Activated CD4-positive, alpha-beta memory T cell treated with anti-CD3 and anti-CD28 coated beads, Interleukin-2, amount 10 ng/mL, durations not matched to agents 7 days and 5 days (primary cell): Measurements from ENCODE around the gene CNTNAP4. TPM values are rescaled to one million over a fixed set of nuclear protein-coding genes. Genes with fewer than 3 reads are reported as not detected.

Experiments used
- CTCF ChIA-PET: fragments of 350-600 bp; sonication (Branson Sonifier 250); formaldehyde crosslinking; loops from one replicate; lab custom pipeline; 2021; ENCODE audit warnings: antibody characterized with exemption, inconsistent platforms; lab: Charles Lee
- POLR2A ChIA-PET: fragments of 350-600 bp; sonication (Branson Sonifier 250); formaldehyde crosslinking; loops from one replicate; lab custom pipeline; 2021; ENCODE audit warnings: antibody characterized with exemption; lab: Charles Lee
- DNase-seq: peaks from one replicate; pipeline ENCODE4 v3.0.0-alpha.2; 2020
- H3K27ac Mint-ChIP-seq: one replicate; pipeline ENCODE4 v1.8.0; 2021; ENCODE audit warnings: mild to moderate bottlenecking, mixed read lengths
- H3K27me3 Mint-ChIP-seq: one replicate; pipeline ENCODE4 v1.8.0; 2021; ENCODE audit warnings: mixed read lengths
- H3K36me3 Mint-ChIP-seq: one replicate; pipeline ENCODE4 v1.8.0; 2021; ENCODE audit warnings: low read depth, mixed read lengths
- H3K4me1 Mint-ChIP-seq: one replicate; pipeline ENCODE4 v1.8.0; 2021; ENCODE audit warnings: mixed read lengths
- H3K4me3 Mint-ChIP-seq: one replicate; pipeline ENCODE4 v1.8.0; 2021; ENCODE audit warnings: mild to moderate bottlenecking, mixed read lengths
- H3K9me3 Mint-ChIP-seq: one replicate; pipeline ENCODE4 v1.8.0; 2021; ENCODE audit warnings: mixed read lengths
- total RNA-seq, 2 experiments: library from RNA; stranded (reverse); gene quantifications; one replicate each; pipeline ENCODE4 v1.2.3, GENCODE V29; 2021

CNTNAP4 gene
- total RNA-seq, 2 experiments from 2014 or later: not detected

DNA sequence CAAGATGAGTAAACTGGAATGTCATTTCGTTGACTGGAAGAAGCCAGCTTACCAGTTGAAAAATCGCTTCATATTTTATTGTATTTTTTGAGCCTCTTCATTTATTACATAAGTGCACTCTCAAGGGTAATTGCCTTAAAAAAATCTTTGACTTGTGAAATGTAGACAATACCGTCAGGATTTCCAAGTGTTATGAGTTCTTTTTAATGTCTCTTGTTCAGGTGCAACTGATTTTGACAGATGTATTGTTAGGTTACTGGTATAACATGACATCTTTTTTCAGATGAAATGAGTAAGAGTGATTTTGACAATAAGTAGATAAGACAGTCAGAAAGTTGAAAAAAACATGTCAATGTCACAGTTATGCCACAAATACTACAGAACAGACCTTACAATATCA is 169.1 kb downstream of the CNTNAP4 start:
- no peak overlapping the region for H3K4me3 Mint-ChIP-seq
- CTCF ChIA-PET: interaction anchor here (0.5 kb wide), 1 partner anchor 86 kb away, joined by 3 read pairs; no protein-coding TSS in a partner anchor
- H3K9me3 Mint-ChIP-seq: peaks cover 3% of the 10 kb centered on the region

GRCh38 chr16:76450890-76451289 is 173.7 kb downstream of the CNTNAP4 start:
- H3K9me3 Mint-ChIP-seq: peaks cover 2% of the 10 kb centered on the region
- no peaks in the 10 kb centered on the region for H3K4me1 Mint-ChIP-seq
- H3K27ac Mint-ChIP-seq: no peak overlapping the region
- no peaks in the 10 kb centered on the region for H3K27me3 Mint-ChIP-seq
- ChIA-PET CTCF (no interaction called here), POLR2A (no interaction called here)
- H3K4me3 Mint-ChIP-seq: no peak overlapping the region
- H3K36me3 Mint-ChIP-seq: no peaks in the 10 kb centered on the region
- DNase-seq: no peak

More for the DNA sequence above, 169.1 kb downstream of the CNTNAP4 start:
- H3K4me1 Mint-ChIP-seq: no peaks in the 10 kb centered on the region
- H3K27me3 Mint-ChIP-seq: no peaks in the 10 kb centered on the region
- H3K27ac Mint-ChIP-seq: no peak overlapping the region
- DNase-seq: no peak
- H3K36me3 Mint-ChIP-seq: no peaks in the 10 kb centered on the region
- POLR2A ChIA-PET: no interaction called here

- CTCF ChIA-PET: no interaction called here
- H3K9me3 Mint-ChIP-seq: peaks cover 2% of the 10 kb centered on the region
- H3K4me3 Mint-ChIP-seq: no peak overlapping the region
- H3K27ac Mint-ChIP-seq: no peak overlapping the region
- DNase-seq: no peak
- H3K36me3 Mint-ChIP-seq: no peaks in the 10 kb centered on the region
- H3K4me1 Mint-ChIP-seq: no peaks in the 10 kb centered on the region
- H3K27me3 Mint-ChIP-seq: no peaks in the 10 kb centered on the region
- POLR2A ChIA-PET: no interaction called here
Observed at GRCh38 chr16:76455257-76455656, 178.1 kb downstream of the CNTNAP4 start.

GRCh38 chr16:76456016-76456415 is 178.8 kb downstream of the CNTNAP4 start:
- peaks cover 2% of the 10 kb centered on the region for H3K9me3 Mint-ChIP-seq
- POLR2A ChIA-PET: no interaction called here
- no peak overlapping the region for H3K4me3 Mint-ChIP-seq
- no peak for DNase-seq
- no peaks in the 10 kb centered on the region for H3K36me3 Mint-ChIP-seq
- H3K27ac Mint-ChIP-seq: no peak overlapping the region
- CTCF ChIA-PET: no interaction called here
- H3K27me3 Mint-ChIP-seq: no peaks in the 10 kb centered on the region
- no peaks in the 10 kb centered on the region for H3K4me1 Mint-ChIP-seq

DNA sequence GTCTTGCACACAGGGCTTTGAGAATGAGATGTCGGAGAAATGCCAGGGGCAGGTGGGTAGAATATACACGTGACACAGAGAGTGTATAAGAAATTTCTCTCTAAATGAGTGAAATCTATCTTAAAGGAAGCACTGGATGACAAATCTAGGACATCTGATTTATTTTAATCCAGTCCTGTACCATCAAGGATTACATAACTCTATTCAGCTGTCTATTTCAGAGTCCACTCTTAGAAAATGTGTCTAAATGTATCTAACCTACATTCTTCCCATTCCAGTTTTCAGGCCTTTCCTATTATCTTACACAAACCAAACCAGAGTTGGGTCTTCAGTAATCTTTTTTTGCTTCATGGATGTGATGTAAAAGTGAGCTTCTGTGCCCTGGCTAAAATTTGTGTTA is 181.9 kb downstream of the CNTNAP4 start:
- Mint-ChIP-seq H3K4me3 (no peak overlapping the region), H3K27me3 (no peaks in the 10 kb centered on the region), H3K4me1 (no peaks in the 10 kb centered on the region), H3K9me3 (peaks cover 2% of the 10 kb centered on the region), H3K27ac (no peak overlapping the region), H3K36me3 (no peaks in the 10 kb centered on the region)
- DNase-seq: no peak
- ChIA-PET CTCF (no interaction called here), POLR2A (no interaction called here)

DNA sequence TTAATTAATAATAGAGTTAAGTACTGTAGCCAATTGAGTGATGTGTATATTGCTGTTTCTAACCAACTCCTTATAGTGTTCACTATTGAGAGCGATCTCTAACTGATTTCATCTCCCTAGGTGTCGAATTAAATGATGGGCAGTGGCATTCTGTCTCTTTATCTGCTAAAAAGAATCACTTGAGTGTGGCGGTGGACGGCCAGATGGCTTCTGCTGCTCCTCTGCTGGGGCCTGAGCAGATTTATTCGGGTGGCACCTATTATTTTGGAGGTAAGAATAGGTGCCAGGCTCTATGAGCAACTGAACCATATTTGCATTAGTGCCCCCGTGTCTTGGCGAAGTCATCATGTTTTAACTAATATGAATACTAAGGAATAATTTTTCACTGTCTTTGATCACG is 184.6 kb downstream of the CNTNAP4 start:
- no peak for DNase-seq
- CTCF ChIA-PET: no interaction called here
- H3K4me1 Mint-ChIP-seq: no peaks in the 10 kb centered on the region
- H3K36me3 Mint-ChIP-seq: no peaks in the 10 kb centered on the region
- POLR2A ChIA-PET: no interaction called here
- no peak overlapping the region for H3K4me3 Mint-ChIP-seq
- H3K27ac Mint-ChIP-seq: no peak overlapping the region
- no peaks in the 10 kb centered on the region for H3K27me3 Mint-ChIP-seq
- peaks cover 2% of the 10 kb centered on the region for H3K9me3 Mint-ChIP-seq

- CTCF ChIA-PET: no interaction called here
- H3K9me3 Mint-ChIP-seq: peaks cover 2% of the 10 kb centered on the region
- H3K27ac Mint-ChIP-seq: no peak overlapping the region
- H3K27me3 Mint-ChIP-seq: no peaks in the 10 kb centered on the region
- no peaks in the 10 kb centered on the region for H3K36me3 Mint-ChIP-seq
- no peak overlapping the region for H3K4me3 Mint-ChIP-seq
- no peaks in the 10 kb centered on the region for H3K4me1 Mint-ChIP-seq
- no peak for DNase-seq
- POLR2A ChIA-PET: no interaction called here
Observed at GRCh38 chr16:76464955-76465620, 187.9 kb downstream of the CNTNAP4 start.

GRCh38 chr16:76466871-76467270 is 189.7 kb downstream of the CNTNAP4 start:
- POLR2A ChIA-PET: no interaction called here
- Mint-ChIP-seq H3K4me3 (no peak overlapping the region), H3K4me1 (no peaks in the 10 kb centered on the region), H3K27me3 (no peaks in the 10 kb centered on the region), H3K9me3 (peaks cover 12% of the 10 kb centered on the region), H3K36me3 (no peaks in the 10 kb centered on the region), H3K27ac (no peak overlapping the region)
- no peak for DNase-seq
- CTCF ChIA-PET: no interaction called here

GRCh38 chr16:76474048-76474447 is 196.8 kb downstream of the CNTNAP4 start:
- H3K9me3 Mint-ChIP-seq: peaks cover 14% of the 10 kb centered on the region
- ChIA-PET CTCF (no interaction called here), POLR2A (no interaction called here)
- no peaks in the 10 kb centered on the region for H3K36me3 Mint-ChIP-seq
- no peak for DNase-seq
- H3K4me1 Mint-ChIP-seq: no peaks in the 10 kb centered on the region
- H3K4me3 Mint-ChIP-seq: no peak overlapping the region
- H3K27me3 Mint-ChIP-seq: no peaks in the 10 kb centered on the region
- no peak overlapping the region for H3K27ac Mint-ChIP-seq

- H3K4me3 Mint-ChIP-seq: no peak overlapping the region
Observed at GRCh38 chr16:76478105-76478504, 200.9 kb downstream of the CNTNAP4 start.

GRCh38 chr16:76483307-76483909 is 206.2 kb downstream of the CNTNAP4 start:
- Mint-ChIP-seq H3K36me3 (no peaks in the 10 kb centered on the region), H3K4me1 (no peaks in the 10 kb centered on the region), H3K4me3 (no peak overlapping the region), H3K27me3 (no peaks in the 10 kb centered on the region), H3K27ac (no peak overlapping the region), H3K9me3 (peaks cover 8% of the 10 kb centered on the region)
- CTCF ChIA-PET: no interaction called here
- POLR2A ChIA-PET: no interaction called here
- no peak for DNase-seq

More at GRCh38 chr16:76478105-76478504, 200.9 kb downstream of the CNTNAP4 start:
- no peaks in the 10 kb centered on the region for H3K36me3 Mint-ChIP-seq
- H3K9me3 Mint-ChIP-seq: peaks cover 4% of the 10 kb centered on the region
- H3K27ac Mint-ChIP-seq: no peak overlapping the region
- no peaks in the 10 kb centered on the region for H3K4me1 Mint-ChIP-seq
- no peaks in the 10 kb centered on the region for H3K27me3 Mint-ChIP-seq
- ChIA-PET CTCF (no interaction called here), POLR2A (no interaction called here)
- DNase-seq: no peak

DNA sequence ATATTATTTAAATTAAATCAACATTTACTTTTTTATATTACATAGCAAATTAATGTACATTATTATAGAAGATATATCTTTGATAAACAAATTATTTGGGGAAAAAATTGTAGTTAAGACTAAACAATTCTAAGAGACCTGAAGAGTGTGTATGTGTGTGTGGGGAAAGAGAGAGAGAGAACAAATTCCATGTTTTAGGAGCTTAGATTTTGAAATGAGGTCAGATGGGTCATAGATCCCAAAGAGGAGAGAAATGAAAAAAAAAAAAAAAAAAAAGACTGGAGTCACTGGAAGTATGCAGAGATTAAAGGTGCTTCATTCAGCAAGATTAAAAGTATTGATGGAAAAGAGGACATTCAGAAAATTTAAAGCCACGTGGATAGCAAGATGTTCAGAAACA is 206.8 kb downstream of the CNTNAP4 start:
- Mint-ChIP-seq H3K9me3 (peaks cover 7% of the 10 kb centered on the region), H3K27ac (no peak overlapping the region), H3K4me3 (no peak overlapping the region), H3K36me3 (no peaks in the 10 kb centered on the region), H3K4me1 (no peaks in the 10 kb centered on the region), H3K27me3 (no peaks in the 10 kb centered on the region)
- DNase-seq: no peak
- CTCF ChIA-PET: no interaction called here
- POLR2A ChIA-PET: no interaction called here

DNA sequence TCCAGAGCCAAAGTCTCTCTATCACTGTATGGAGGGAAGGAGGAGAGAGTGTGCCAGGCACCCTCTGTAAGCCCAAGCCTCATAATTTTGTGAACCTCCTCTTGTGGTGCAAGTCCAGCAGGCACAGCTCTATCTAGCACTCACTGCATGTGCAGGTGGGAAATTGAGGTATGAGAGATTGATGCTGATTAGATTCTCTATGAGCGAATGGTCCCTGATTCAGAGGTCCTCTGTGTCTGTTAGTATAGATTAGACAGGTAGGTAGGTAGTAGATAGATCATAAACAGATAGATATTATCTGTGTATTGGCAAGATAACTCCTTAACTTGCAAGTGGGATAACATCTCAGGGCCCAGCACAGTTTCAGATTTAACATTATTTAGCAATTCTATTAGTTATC is 209.5 kb downstream of the CNTNAP4 start:
- no peak for DNase-seq
- Mint-ChIP-seq H3K27me3 (no peaks in the 10 kb centered on the region), H3K36me3 (no peaks in the 10 kb centered on the region), H3K4me1 (no peaks in the 10 kb centered on the region), H3K27ac (no peak overlapping the region), H3K9me3 (peaks cover 9% of the 10 kb centered on the region), H3K4me3 (no peak overlapping the region)
- POLR2A ChIA-PET: no interaction called here
- CTCF ChIA-PET: no interaction called here
